BJ (cell line): Measurements from ENCODE around the gene PLEKHA4. TPM values are rescaled to one million over a fixed set of nuclear protein-coding genes. Genes with fewer than 3 reads are reported as not detected.
"Not testable (repeated sequence)": the region's sequence is repeated elsewhere in the genome, so short reads cannot be mapped to it uniquely, and the experiment has no call there.

Experiments
- CTCF ChIA-PET: fragments of 350-600 bp; formaldehyde crosslinking; extraction: SDS; loops from one replicate; lab custom pipeline; 2021; ENCODE audit warnings: antibody characterized with exemption, inconsistent platforms; lab: Yijun Ruan, JAX
- POLR2A ChIA-PET: fragments of 300-600 bp; sonication (Branson Sonifier 250); formaldehyde crosslinking; extraction: SDS; loops from one replicate; lab custom pipeline; 2021; ENCODE audit warnings: antibody characterized with exemption; lab: Charles Lee
- DNase-seq: peaks from one replicate; pipeline ENCODE4 v3.0.0-alpha.2; 2011; ENCODE audit warnings: low read depth
- H3K27me3 ChIP-seq: 2 replicates; pipeline ENCODE4 v1.6.0; 2011; ENCODE audit warnings: low read length; ENCODE audit not compliant: control insufficient read depth, insufficient read depth
- H3K36me3 ChIP-seq: 2 replicates; pipeline ENCODE4 v1.5.1; 2011; ENCODE audit warnings: low read length; ENCODE audit not compliant: control insufficient read depth, insufficient read depth
- H3K4me3 ChIP-seq: 2 replicates; pipeline ENCODE4 v1.5.1; 2011; ENCODE audit warnings: low read depth, mild to moderate bottlenecking, control low read depth, low read length
- polyA plus RNA-seq: library from polyadenylated mRNA; depleted of rRNA; stranded (reverse); fragments of >200 nt; gene quantifications from 2 replicates; pipeline ENCODE4 v1.2.3, GENCODE V29; 2011; rRNA removed
- small RNA-seq: library from RNA; depleted of rRNA; stranded (forward); fragments of <200 nt; gene quantifications from one replicate; pipeline ENCODE3, GENCODE V24; 2012; ENCODE audit warnings: low replicate concordance, low read depth; ENCODE audit not compliant: insufficient read length
- TF ChIP-seq, protein P1 (sequence below): IDR thresholded peaks from 2 replicates; pipeline ENCODE4 v1.5.1; 2011; ENCODE audit warnings: low read depth, mild to moderate bottlenecking, control low read depth, inconsistent platforms, low read length, moderate library complexity; ENCODE audit not compliant: insufficient read depth

The PLEKHA4 gene
- polyA plus RNA-seq, 1 experiment = 5.4 TPM

DNA sequence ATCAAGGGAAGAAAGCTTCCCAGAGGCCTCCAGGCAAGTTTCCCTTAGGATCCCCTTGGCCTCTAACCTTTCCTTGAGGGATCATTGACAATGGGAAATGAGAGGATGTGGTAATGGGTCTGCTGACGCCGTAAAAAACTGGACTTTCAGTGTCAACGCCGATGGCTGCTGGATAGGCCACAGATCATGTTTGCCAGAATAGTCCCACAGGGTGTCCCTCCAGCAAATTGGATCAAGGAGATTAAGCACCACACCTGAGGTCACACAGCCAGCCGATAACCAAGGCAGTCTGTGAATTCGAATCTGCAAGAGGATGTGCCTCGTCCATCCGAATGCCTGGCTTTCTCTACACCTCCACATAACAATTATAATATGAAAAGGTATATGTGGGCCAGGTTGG lies 75.1 kb downstream of the PLEKHA4 start:
- no peaks in the 10 kb centered on the region for H3K27me3 ChIP-seq
- CTCF ChIA-PET = interaction anchor here (1.2 to 5.1 kb wide), 7 partner anchors 9 to 177 kb away, joined by 6 to 109 read pairs (median 36); partner anchors contain the start of genes CA11 and HSD17B14
- POLR2A ChIA-PET = no interaction called here
- TF ChIP-seq, protein P1, sequence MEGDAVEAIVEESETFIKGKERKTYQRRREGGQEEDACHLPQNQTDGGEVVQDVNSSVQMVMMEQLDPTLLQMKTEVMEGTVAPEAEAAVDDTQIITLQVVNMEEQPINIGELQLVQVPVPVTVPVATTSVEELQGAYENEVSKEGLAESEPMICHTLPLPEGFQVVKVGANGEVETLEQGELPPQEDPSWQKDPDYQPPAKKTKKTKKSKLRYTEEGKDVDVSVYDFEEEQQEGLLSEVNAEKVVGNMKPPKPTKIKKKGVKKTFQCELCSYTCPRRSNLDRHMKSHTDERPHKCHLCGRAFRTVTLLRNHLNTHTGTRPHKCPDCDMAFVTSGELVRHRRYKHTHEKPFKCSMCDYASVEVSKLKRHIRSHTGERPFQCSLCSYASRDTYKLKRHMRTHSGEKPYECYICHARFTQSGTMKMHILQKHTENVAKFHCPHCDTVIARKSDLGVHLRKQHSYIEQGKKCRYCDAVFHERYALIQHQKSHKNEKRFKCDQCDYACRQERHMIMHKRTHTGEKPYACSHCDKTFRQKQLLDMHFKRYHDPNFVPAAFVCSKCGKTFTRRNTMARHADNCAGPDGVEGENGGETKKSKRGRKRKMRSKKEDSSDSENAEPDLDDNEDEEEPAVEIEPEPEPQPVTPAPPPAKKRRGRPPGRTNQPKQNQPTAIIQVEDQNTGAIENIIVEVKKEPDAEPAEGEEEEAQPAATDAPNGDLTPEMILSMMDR = no peak
- H3K4me3 ChIP-seq = no peak overlapping the region
- DNase-seq = no peak
- no peaks in the 10 kb centered on the region for H3K36me3 ChIP-seq

DNA sequence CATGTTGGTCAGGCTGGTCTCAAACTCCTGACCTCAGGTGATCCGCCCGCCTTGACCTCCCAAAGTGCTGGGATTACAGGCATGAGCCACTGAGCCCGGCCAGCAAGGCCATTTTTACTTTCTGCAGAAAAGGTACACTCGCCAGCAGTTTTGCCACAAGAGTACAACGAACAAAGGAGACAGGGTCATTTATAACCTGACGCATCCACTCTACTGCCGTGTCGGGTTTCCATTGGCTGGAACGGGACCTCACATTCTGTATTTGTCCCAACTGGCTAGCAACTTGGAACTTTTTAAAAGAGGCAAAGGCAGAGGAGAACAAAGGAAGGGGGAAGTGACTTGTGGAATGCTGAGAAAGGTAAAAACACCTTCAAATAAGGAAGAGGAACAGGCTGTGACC lies 81.1 kb downstream of the PLEKHA4 start:
- ChIA-PET POLR2A (interaction anchor here (0.6 kb wide), 1 partner anchor 57 kb away, joined by 5 read pairs; no protein-coding TSS in a partner anchor), CTCF (interaction anchor here (0.6 to 6.3 kb wide), 48 partner anchors 7 to 438 kb away, joined by 3 to 195 read pairs (median 4); partner anchors contain the start of genes CA11, FUT2, HSD17B14 and PLEKHA4)
- not testable (repeated sequence) for H3K27me3 ChIP-seq, DNase-seq, H3K36me3 ChIP-seq, H3K4me3 ChIP-seq

Small RNA genes lying within 50 kb of the gene (small RNA-seq; reads per million reads assigned to genes)
- not detected for gene RNU6-317P

Other genes starting within 250 kb of the PLEKHA4 start
- 1,260 and 1,324 TPM in 2 replicates for gene RPL18, start 249.4 kb downstream of the PLEKHA4 start, polyA plus RNA-seq
- gene SPHK2, start 249.1 kb downstream of the PLEKHA4 start, polyA plus RNA-seq = 5.6 and 9.2 TPM in 2 replicates
- 4.3 and 5.3 TPM in 2 replicates for gene DBP, start 231.2 kb downstream of the PLEKHA4 start, polyA plus RNA-seq
- 3.0 and 3.2 TPM in 2 replicates for gene CA11, start 222.4 kb downstream of the PLEKHA4 start, polyA plus RNA-seq
- gene NTN5, start 195.6 kb downstream of the PLEKHA4 start, polyA plus RNA-seq = 0.10 and 0.11 TPM in 2 replicates
- not detected in 2 replicates for gene FUT2, start 172.6 kb downstream of the PLEKHA4 start, polyA plus RNA-seq
- 0.86 and 1.5 TPM in 2 replicates for gene MAMSTR, start 148.9 kb downstream of the PLEKHA4 start, polyA plus RNA-seq
- gene RASIP1, start 128.0 kb downstream of the PLEKHA4 start, polyA plus RNA-seq = 0.76 and 1.1 TPM in 2 replicates
- not detected in 2 replicates for gene IZUMO1, start 121.7 kb downstream of the PLEKHA4 start, polyA plus RNA-seq
- 0.32 and 0.37 TPM in 2 replicates for gene FUT1, start 116.0 kb downstream of the PLEKHA4 start, polyA plus RNA-seq
- not detected in 2 replicates for gene FGF21, start 113.1 kb downstream of the PLEKHA4 start, polyA plus RNA-seq
- 32.1 and 52.2 TPM in 2 replicates for gene BCAT2, start 57.6 kb downstream of the PLEKHA4 start, polyA plus RNA-seq
- 7.4 and 7.6 TPM in 2 replicates for gene HSD17B14, start 32.1 kb downstream of the PLEKHA4 start, polyA plus RNA-seq
- 24.7 and 43.0 TPM in 2 replicates for gene PPP1R15A, start 3.8 kb upstream of the PLEKHA4 start, polyA plus RNA-seq
- gene TULP2, start 30.1 kb upstream of the PLEKHA4 start, polyA plus RNA-seq = 0.07 and 0.10 TPM in 2 replicates
- 145 and 305 TPM in 2 replicates for gene NUCB1, start 31.7 kb upstream of the PLEKHA4 start, polyA plus RNA-seq
- not detected in 2 replicates for gene DHDH, start 65.1 kb upstream of the PLEKHA4 start, polyA plus RNA-seq
- 141 and 159 TPM in 2 replicates for gene BAX, start 86.3 kb upstream of the PLEKHA4 start, polyA plus RNA-seq
- 2,664 and 3,340 TPM in 2 replicates for gene FTL, start 96.7 kb upstream of the PLEKHA4 start, polyA plus RNA-seq
- 36.0 and 49.7 TPM in 2 replicates for gene GYS1, start 124.7 kb upstream of the PLEKHA4 start, polyA plus RNA-seq
- 138 and 221 TPM in 2 replicates for gene RUVBL2, start 125.3 kb upstream of the PLEKHA4 start, polyA plus RNA-seq
- not detected in 2 replicates for gene LHB, start 148.5 kb upstream of the PLEKHA4 start, polyA plus RNA-seq
- gene CGB3, start 155.7 kb upstream of the PLEKHA4 start, polyA plus RNA-seq = not detected in 2 replicates
- gene CGB2, start 163.3 kb upstream of the PLEKHA4 start, polyA plus RNA-seq = not detected in 2 replicates
- not detected in 2 replicates for gene CGB1, start 168.3 kb upstream of the PLEKHA4 start, polyA plus RNA-seq
- not detected in 2 replicates for gene CGB5, start 175.2 kb upstream of the PLEKHA4 start, polyA plus RNA-seq
- 0.22 TPM in 1 of 2 replicates, not detected in the other for gene CGB8, start 180.5 kb upstream of the PLEKHA4 start, polyA plus RNA-seq
- 0.27 and 0.28 TPM in 2 replicates for gene CGB7, start 189.1 kb upstream of the PLEKHA4 start, polyA plus RNA-seq
- 0.10 TPM in 1 of 2 replicates, not detected in the other for gene NTF4, start 196.2 kb upstream of the PLEKHA4 start, polyA plus RNA-seq
- not detected in 2 replicates for gene KCNA7, start 204.1 kb upstream of the PLEKHA4 start, polyA plus RNA-seq
- gene SNRNP70, start 216.8 kb upstream of the PLEKHA4 start, polyA plus RNA-seq = 125 and 268 TPM in 2 replicates
- 6.7 and 9.4 TPM in 2 replicates for gene LIN7B, start 245.8 kb upstream of the PLEKHA4 start, polyA plus RNA-seq